HUES64 (cell line): ENCODE data around the gene UBTD2.

Source experiments
- H3K27ac ChIP-seq: 2 replicates; pipeline ENCODE4 v1.7.0; 2013; ENCODE audit warnings: low read depth, low read length, inconsistent platforms
- H3K27me3 ChIP-seq: 2 replicates; pipeline ENCODE4 v1.6.1; 2013; ENCODE audit warnings: mild to moderate bottlenecking, low read length; ENCODE audit not compliant: insufficient read depth
- H3K36me3 ChIP-seq: 2 replicates; pipeline ENCODE4 v1.6.1; 2013; ENCODE audit warnings: mild to moderate bottlenecking, low read length; ENCODE audit not compliant: insufficient read depth
- H3K4me1 ChIP-seq: 2 replicates; pipeline ENCODE4 v1.6.1; 2013; ENCODE audit warnings: mild to moderate bottlenecking, low read length, moderate library complexity; ENCODE audit not compliant: insufficient read depth
- H3K4me3 ChIP-seq: 2 replicates; pipeline ENCODE4 v1.5.1; 2013; ENCODE audit warnings: mild to moderate bottlenecking, low read length, moderate library complexity
- H3K9ac ChIP-seq: 2 replicates; pipeline ENCODE4 v1.6.1; 2013; ENCODE audit warnings: mild to moderate bottlenecking, low read depth, low read length
- H3K9me3 ChIP-seq: 2 replicates; pipeline ENCODE4 v1.6.1; 2013; ENCODE audit warnings: low read depth, low read length; ENCODE audit not compliant: insufficient read depth
- WGBS: fragments of 150-250, 120-280 bp; methylation state at CpG from one replicate; pipeline ENCODE4 v1.1.7; 2013; ENCODE audit warnings: missing lambda C conversion rate; 5-methylcytosine and 5-hydroxymethylcytosine counted together

Gene UBTD2

GRCh38 chr5:172178301-172178987, 105.1 kb downstream of the UBTD2 start:
- H3K4me3 ChIP-seq: no peak overlapping the region
- no peak overlapping the region for H3K9ac ChIP-seq
- H3K9me3 ChIP-seq: no peaks in the 10 kb centered on the region
- peaks cover 19% of the 10 kb centered on the region for H3K4me1 ChIP-seq
- no peaks in the 10 kb centered on the region for H3K27me3 ChIP-seq
- no peaks in the 10 kb centered on the region for H3K36me3 ChIP-seq
- 58% methylated on average over 18 of the region's 18 CpGs for WGBS
- no peak overlapping the region for H3K27ac ChIP-seq

GRCh38 chr5:172177176-172177575, 106.4 kb downstream of the UBTD2 start:
- WGBS: 90% methylated on average over 7 of the region's 7 CpGs
- no peaks in the 10 kb centered on the region for H3K27me3 ChIP-seq
- H3K4me3 ChIP-seq: no peak overlapping the region
- peaks cover 19% of the 10 kb centered on the region for H3K4me1 ChIP-seq
- H3K27ac ChIP-seq: no peak overlapping the region
- H3K9me3 ChIP-seq: no peaks in the 10 kb centered on the region
- H3K36me3 ChIP-seq: no peaks in the 10 kb centered on the region
- no peak overlapping the region for H3K9ac ChIP-seq

- WGBS: 75% methylated on average over 7 of the region's 7 CpGs
- peaks cover 22% of the 10 kb centered on the region for H3K4me1 ChIP-seq
- H3K9ac ChIP-seq: no peak overlapping the region
- no peak overlapping the region for H3K27ac ChIP-seq
- no peaks in the 10 kb centered on the region for H3K9me3 ChIP-seq
- H3K36me3 ChIP-seq: no peaks in the 10 kb centered on the region
- no peak overlapping the region for H3K4me3 ChIP-seq
- no peaks in the 10 kb centered on the region for H3K27me3 ChIP-seq
Measured at GRCh38 chr5:172175263-172175719, 108.3 kb downstream of the UBTD2 start.

GRCh38 chr5:172173564-172174153, 109.9 kb downstream of the UBTD2 start:
- Histone ChIP-seq H3K4me3 (no peak overlapping the region), H3K27me3 (no peaks in the 10 kb centered on the region), H3K4me1 (peaks cover 9% of the 10 kb centered on the region; the same call in 1 of the 2 replicates), H3K9me3 (no peaks in the 10 kb centered on the region), H3K36me3 (no peaks in the 10 kb centered on the region), H3K9ac (no peak overlapping the region), H3K27ac (no peak overlapping the region)
- 84% methylated on average over 12 of the region's 12 CpGs for WGBS

- Histone ChIP-seq H3K9me3 (no peaks in the 10 kb centered on the region), H3K27me3 (no peaks in the 10 kb centered on the region), H3K27ac (no peak overlapping the region), H3K4me3 (no peak overlapping the region), H3K36me3 (no peaks in the 10 kb centered on the region), H3K9ac (no peak overlapping the region; the same call in 1 of the 2 replicates), H3K4me1 (peaks cover 10% of the 10 kb centered on the region; the same call in 1 of the 2 replicates)
- 83% methylated on average over 12 of the region's 12 CpGs for WGBS
Measured at GRCh38 chr5:172172912-172173563, 110.5 kb downstream of the UBTD2 start.

- Histone ChIP-seq H3K9me3 (no peaks in the 10 kb centered on the region), H3K4me3 (no peak overlapping the region), H3K9ac (no peak overlapping the region), H3K27ac (no peak overlapping the region), H3K4me1 (peaks cover 11% of the 10 kb centered on the region; the same call in 1 of the 2 replicates), H3K36me3 (no peaks in the 10 kb centered on the region), H3K27me3 (no peaks in the 10 kb centered on the region)
- WGBS: 72% methylated on average over 7 of the region's 8 CpGs
Measured at GRCh38 chr5:172171118-172171517, 112.4 kb downstream of the UBTD2 start.

GRCh38 chr5:172170251-172170701, 113.3 kb downstream of the UBTD2 start:
- Histone ChIP-seq H3K36me3 (no peaks in the 10 kb centered on the region), H3K9ac (no peak overlapping the region), H3K27ac (no peak overlapping the region), H3K4me3 (no peak overlapping the region), H3K4me1 (peaks cover 11% of the 10 kb centered on the region; the same call in 1 of the 2 replicates), H3K27me3 (no peaks in the 10 kb centered on the region), H3K9me3 (no peaks in the 10 kb centered on the region)
- 87% methylated on average over 9 of the region's 9 CpGs for WGBS

GRCh38 chr5:172169216-172169615, 114.3 kb downstream of the UBTD2 start:
- no peaks in the 10 kb centered on the region for H3K36me3 ChIP-seq
- no peak overlapping the region for H3K27ac ChIP-seq
- 73% methylated on average over 2 of the region's 2 CpGs for WGBS
- no peak overlapping the region for H3K9ac ChIP-seq
- no peaks in the 10 kb centered on the region for H3K27me3 ChIP-seq
- H3K4me1 ChIP-seq: peaks cover 9% of the 10 kb centered on the region; the same call in 1 of the 2 replicates
- H3K9me3 ChIP-seq: no peaks in the 10 kb centered on the region
- H3K4me3 ChIP-seq: no peak overlapping the region

GRCh38 chr5:172168311-172168710, 115.3 kb downstream of the UBTD2 start:
- Histone ChIP-seq H3K4me3 (no peak overlapping the region), H3K27me3 (no peaks in the 10 kb centered on the region), H3K27ac (no peak overlapping the region), H3K36me3 (no peaks in the 10 kb centered on the region), H3K9ac (no peak overlapping the region), H3K4me1 (peaks cover 9% of the 10 kb centered on the region; the same call in 1 of the 2 replicates), H3K9me3 (no peaks in the 10 kb centered on the region)
- 84% methylated on average over 8 of the region's 8 CpGs for WGBS

GRCh38 chr5:172167895-172168294, 115.7 kb downstream of the UBTD2 start:
- Histone ChIP-seq H3K4me3 (no peak overlapping the region), H3K27me3 (no peaks in the 10 kb centered on the region), H3K4me1 (peaks cover 9% of the 10 kb centered on the region; the same call in 1 of the 2 replicates), H3K27ac (no peak overlapping the region), H3K9ac (no peak overlapping the region), H3K9me3 (no peaks in the 10 kb centered on the region), H3K36me3 (no peaks in the 10 kb centered on the region)
- 85% methylated on average over 7 of the region's 7 CpGs for WGBS
